Colonic mucosa (tissue), 4 donors: ENCODE data around the gene RAPGEF1. TPM values are rescaled to one million over a fixed set of nuclear protein-coding genes. Genes with fewer than 3 reads are reported as not detected.

Experiments
- DNase-seq: peaks from one replicate; pipeline ENCODE4 v3.0.0-alpha.2; 2020
- H3K27ac ChIP-seq: fragments of 200-600 bp; one replicate; pipeline ENCODE4 v1.8.0; 2021
- H3K27me3 ChIP-seq: fragments of 200-600 bp; one replicate; pipeline ENCODE4 v1.8.0; 2021
- H3K36me3 ChIP-seq: fragments of 200-600 bp; one replicate; pipeline ENCODE4 v1.8.0; 2021
- H3K4me1 ChIP-seq: fragments of 200-600 bp; one replicate; pipeline ENCODE4 v1.8.0; 2021; ENCODE audit warnings: mild to moderate bottlenecking
- H3K4me3 ChIP-seq: fragments of 200-600 bp; one replicate; pipeline ENCODE4 v1.8.0; 2021
- H3K9ac ChIP-seq, 2 donors: one replicate each; pipeline ENCODE4 v1.7.0; 2013; ENCODE audit warnings: control low read depth in 2 of 2, low read depth in 2 of 2, low read length in 2 of 2
- H3K9me3 ChIP-seq: fragments of 200-600 bp; one replicate; pipeline ENCODE4 v1.8.0; 2021
- intact Hi-C: fragments of 100-400 bp; cut with DNase I; formaldehyde crosslinking; loops from one replicate; pipeline ENCODE4 v1.14.1; 2022
- total RNA-seq, 2 donors: library from RNA; stranded (reverse); fragmentation: NEBNext Ultra II Directional in 1 of 2; extraction: Animal tissue kit (Norgen Biotek cat#: 25700) in 1 of 2; gene quantifications; one replicate each; pipeline ENCODE4 v1.2.1, GENCODE V29; 2021
- TF ChIP-seq, protein P1 (sequence below): fragments of 200-600 bp; IDR thresholded peaks from one replicate; pipeline ENCODE4 v1.8.0; 2022; ENCODE audit warnings: antibody characterized with exemption, mild to moderate bottlenecking
- donor health status: healthy.
- donor health status: DM: no; HTN: no; CAD: no.
- donor health status: DM: no; HTN: no; CAD: no.

RAPGEF1 gene
- total RNA-seq, 2 donors from 2014 or later, result 47.2 to 58.6 TPM

- H3K9me3 ChIP-seq, result no peaks in the 10 kb centered on the region
- intact Hi-C loops, result no loop called here
- no peaks in the 10 kb centered on the region for H3K4me1 ChIP-seq
Observed at GRCh38 chr9:131743096-131743495, 3.2 kb upstream of the RAPGEF1 start.

GRCh38 chr9:131740898-131741297 is 1.0 kb upstream of the RAPGEF1 start:
- intact Hi-C loops, result loop anchor here (1.0 kb wide), 1 partner anchor 150 kb away; no protein-coding TSS in a partner anchor
- no peak overlapping the region for H3K9ac ChIP-seq
- no peaks in the 10 kb centered on the region for H3K36me3 ChIP-seq
- H3K27ac ChIP-seq, result no peak overlapping the region
- DNase-seq, result no peak
- no peaks in the 10 kb centered on the region for H3K27me3 ChIP-seq
- no peaks in the 10 kb centered on the region for H3K9me3 ChIP-seq
- no peak overlapping the region for H3K4me3 ChIP-seq
- H3K4me1 ChIP-seq, result peaks cover 7% of the 10 kb centered on the region
- TF ChIP-seq, protein P1, sequence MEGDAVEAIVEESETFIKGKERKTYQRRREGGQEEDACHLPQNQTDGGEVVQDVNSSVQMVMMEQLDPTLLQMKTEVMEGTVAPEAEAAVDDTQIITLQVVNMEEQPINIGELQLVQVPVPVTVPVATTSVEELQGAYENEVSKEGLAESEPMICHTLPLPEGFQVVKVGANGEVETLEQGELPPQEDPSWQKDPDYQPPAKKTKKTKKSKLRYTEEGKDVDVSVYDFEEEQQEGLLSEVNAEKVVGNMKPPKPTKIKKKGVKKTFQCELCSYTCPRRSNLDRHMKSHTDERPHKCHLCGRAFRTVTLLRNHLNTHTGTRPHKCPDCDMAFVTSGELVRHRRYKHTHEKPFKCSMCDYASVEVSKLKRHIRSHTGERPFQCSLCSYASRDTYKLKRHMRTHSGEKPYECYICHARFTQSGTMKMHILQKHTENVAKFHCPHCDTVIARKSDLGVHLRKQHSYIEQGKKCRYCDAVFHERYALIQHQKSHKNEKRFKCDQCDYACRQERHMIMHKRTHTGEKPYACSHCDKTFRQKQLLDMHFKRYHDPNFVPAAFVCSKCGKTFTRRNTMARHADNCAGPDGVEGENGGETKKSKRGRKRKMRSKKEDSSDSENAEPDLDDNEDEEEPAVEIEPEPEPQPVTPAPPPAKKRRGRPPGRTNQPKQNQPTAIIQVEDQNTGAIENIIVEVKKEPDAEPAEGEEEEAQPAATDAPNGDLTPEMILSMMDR, result no peak

More at GRCh38 chr9:131743096-131743495, 3.2 kb upstream of the RAPGEF1 start:
- Histone ChIP-seq H3K27ac (no peak overlapping the region), H3K27me3 (no peaks in the 10 kb centered on the region), H3K4me3 (no peak overlapping the region), H3K9ac (no peak overlapping the region), H3K36me3 (no peaks in the 10 kb centered on the region)
- no peak for DNase-seq
- TF ChIP-seq, protein P1, result no peak

DNA sequence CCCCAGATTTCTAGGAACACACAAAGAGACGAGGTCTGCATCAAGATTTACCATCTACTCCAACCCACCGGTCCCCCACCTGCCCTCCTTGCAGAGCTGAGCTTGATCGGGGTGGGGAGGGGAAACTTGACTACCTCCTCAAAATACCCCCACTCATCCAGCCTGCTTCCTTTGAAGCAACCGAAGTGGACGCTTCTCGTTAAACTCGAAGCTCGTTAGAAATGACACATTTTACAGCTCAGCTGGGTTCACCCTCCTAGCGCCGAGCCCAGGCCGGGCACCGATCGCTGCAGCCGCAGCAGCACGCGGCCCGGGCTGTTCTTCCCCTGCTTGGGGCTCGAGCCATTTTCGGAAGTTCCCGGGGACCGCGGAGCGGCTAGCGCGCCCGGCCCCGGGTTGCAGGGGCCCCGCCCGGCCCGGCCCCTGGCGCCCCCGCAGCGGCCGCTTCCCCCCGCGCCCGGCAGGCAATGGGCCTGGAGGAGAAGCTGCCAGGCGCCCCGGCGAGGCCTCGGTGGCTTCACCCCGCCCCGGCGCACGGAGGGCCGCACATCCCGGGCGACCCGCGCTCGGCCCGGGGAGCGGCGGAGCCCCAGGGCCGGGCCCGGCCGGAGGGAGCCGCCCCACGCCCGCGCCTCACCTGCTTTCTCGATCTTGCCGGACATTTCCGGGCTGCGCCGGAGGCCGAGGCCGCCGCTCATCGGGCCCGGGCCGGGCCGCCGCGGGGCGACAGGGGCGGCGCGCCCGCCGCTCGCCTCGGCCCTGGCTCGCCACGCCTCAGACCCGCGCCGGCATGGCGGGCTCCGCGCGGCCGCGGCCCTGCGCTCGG is 530 bp downstream of the RAPGEF1 start:
- H3K36me3 ChIP-seq, result no peaks in the 10 kb centered on the region
- H3K9me3 ChIP-seq, result no peaks in the 10 kb centered on the region
- peak overlapping the region; percentile 83 for H3K27ac ChIP-seq
- intact Hi-C loops, result loop anchor here (10.0 kb wide), 1 partner anchor 95 kb away; no protein-coding TSS in a partner anchor
- peak overlapping the region; percentile 89 to 96 for H3K9ac ChIP-seq
- peak; percentile 51 for DNase-seq
- no peaks in the 10 kb centered on the region for H3K27me3 ChIP-seq
- H3K4me1 ChIP-seq, result peaks cover 22% of the 10 kb centered on the region
- H3K4me3 ChIP-seq, result peak overlapping the region; percentile 61
- TF ChIP-seq, protein P1, result no peak

DNA sequence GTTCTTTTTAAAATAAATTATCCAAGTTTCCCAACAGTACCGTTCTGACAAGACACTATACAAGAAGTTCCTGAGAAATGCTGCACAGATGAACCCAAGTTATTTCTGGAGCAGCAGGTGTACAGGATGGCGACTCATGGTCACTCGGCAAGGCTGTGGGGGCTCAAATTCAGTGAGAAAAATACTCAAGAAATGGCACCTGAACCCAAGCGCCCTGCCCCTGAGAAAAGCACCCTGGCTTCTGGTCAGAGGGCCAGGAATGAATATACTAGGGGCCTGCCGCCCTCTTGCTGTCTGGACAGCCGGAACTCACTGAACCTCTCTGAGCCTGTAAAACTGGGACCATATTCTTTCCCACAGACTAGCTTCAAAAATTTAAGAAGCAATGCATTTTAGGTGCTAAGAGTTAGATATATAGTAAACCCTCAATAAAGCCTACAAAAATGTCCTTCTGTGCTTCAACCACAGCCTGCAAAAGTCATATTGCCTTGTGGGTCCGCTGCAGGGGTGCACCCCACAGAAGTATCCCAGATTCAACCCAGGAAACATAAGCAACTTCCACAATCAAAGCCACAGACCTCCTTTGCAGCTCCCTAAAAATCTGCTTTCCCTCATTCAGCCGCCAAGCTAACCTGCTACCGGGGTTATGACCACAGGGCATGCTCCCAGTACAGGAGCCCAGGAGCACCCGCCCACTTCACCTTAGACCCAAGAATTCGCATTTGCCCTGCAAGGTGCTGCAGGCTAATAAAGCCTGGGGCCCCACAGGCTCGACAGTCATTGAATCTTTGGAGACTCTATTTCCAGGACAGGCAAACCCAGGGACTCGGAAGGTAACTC is 1.4 kb downstream of the RAPGEF1 start:
- peaks cover 22% of the 10 kb centered on the region for H3K4me1 ChIP-seq
- intact Hi-C loops, result loop anchor here (10.0 kb wide), 1 partner anchor 94 kb away; no protein-coding TSS in a partner anchor

GRCh38 chr9:131737426-131737825 is 2.5 kb downstream of the RAPGEF1 start:
- H3K4me3 ChIP-seq, result no peak overlapping the region
- intact Hi-C loops, result loop anchor here (10.0 kb wide), 1 partner anchor 93 kb away; no protein-coding TSS in a partner anchor

More for the DNA sequence above, 1.4 kb downstream of the RAPGEF1 start:
- H3K36me3 ChIP-seq, result no peaks in the 10 kb centered on the region
- peak overlapping the region; percentile 89 to 96 for H3K9ac ChIP-seq
- no peaks in the 10 kb centered on the region for H3K9me3 ChIP-seq
- peak overlapping the region; percentile 83 for H3K27ac ChIP-seq
- TF ChIP-seq, protein P1, result no peak
- peak; percentile 72 for DNase-seq
- peak overlapping the region; percentile 61 for H3K4me3 ChIP-seq
- H3K27me3 ChIP-seq, result no peaks in the 10 kb centered on the region

More at GRCh38 chr9:131737426-131737825, 2.5 kb downstream of the RAPGEF1 start:
- TF ChIP-seq, protein P1, result no peak
- Histone ChIP-seq H3K27ac (no peak overlapping the region), H3K9me3 (no peaks in the 10 kb centered on the region), H3K27me3 (no peaks in the 10 kb centered on the region), H3K36me3 (no peaks in the 10 kb centered on the region), H3K4me1 (peaks cover 22% of the 10 kb centered on the region), H3K9ac (peak overlapping the region; percentile 4 to 8)
- no peak for DNase-seq
